GM10266 (cell line): ENCODE results near the gene CCDC92B.
"Not testable (repeated sequence)": the region's sequence is repeated elsewhere in the genome, so short reads cannot be mapped to it uniquely, and the experiment has no call there.

ENCODE experiments used
- DNase-seq: peaks from one replicate; pipeline ENCODE4 v3.0.0; 2012; ENCODE audit errors: extremely low spot score
- TF ChIP-seq, protein P1 (sequence below): IDR thresholded peaks from 2 replicates; pipeline ENCODE4 v1.5.1; 2012; ENCODE audit warnings: mild to moderate bottlenecking, low read depth; ENCODE audit not compliant: control insufficient read depth, insufficient read depth; ENCODE audit errors: missing control alignments

CCDC92B gene

DNA sequence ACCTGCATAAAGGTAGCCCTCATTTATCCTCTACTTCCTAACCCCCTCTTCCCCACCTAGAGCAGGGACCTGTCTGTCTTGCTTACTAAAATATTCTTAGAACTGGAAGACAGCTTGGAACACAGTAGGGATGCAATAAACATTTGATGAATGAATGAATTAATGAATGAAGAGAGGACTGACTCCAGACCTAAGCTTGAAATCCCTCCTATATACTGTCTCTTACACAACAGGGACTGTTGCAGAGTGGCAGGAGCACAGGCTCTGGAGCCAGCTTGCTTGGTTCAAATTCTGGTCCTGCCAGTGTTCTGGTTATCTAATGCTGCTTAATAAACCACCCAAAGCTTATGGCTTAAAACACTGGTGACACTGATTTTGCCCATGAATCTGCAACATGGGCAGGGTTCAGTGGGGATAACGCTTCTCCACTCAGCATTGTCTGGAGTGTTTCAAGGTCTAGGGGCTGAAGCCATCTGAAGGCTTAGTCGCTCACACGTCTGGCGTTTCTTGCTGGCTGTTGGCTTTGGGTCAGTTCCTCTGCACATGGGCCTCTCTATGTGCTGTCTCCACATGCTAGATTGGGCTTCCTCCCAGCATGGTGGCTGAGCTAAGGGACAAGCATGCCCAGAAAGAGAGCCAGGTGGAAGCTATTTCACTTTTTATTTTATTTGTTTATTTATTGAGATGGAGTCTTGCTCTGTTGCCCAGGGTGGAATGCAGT lies 34.0 kb upstream of the CCDC92B start:
- no peak for DNase-seq
- TF ChIP-seq, protein P1, sequence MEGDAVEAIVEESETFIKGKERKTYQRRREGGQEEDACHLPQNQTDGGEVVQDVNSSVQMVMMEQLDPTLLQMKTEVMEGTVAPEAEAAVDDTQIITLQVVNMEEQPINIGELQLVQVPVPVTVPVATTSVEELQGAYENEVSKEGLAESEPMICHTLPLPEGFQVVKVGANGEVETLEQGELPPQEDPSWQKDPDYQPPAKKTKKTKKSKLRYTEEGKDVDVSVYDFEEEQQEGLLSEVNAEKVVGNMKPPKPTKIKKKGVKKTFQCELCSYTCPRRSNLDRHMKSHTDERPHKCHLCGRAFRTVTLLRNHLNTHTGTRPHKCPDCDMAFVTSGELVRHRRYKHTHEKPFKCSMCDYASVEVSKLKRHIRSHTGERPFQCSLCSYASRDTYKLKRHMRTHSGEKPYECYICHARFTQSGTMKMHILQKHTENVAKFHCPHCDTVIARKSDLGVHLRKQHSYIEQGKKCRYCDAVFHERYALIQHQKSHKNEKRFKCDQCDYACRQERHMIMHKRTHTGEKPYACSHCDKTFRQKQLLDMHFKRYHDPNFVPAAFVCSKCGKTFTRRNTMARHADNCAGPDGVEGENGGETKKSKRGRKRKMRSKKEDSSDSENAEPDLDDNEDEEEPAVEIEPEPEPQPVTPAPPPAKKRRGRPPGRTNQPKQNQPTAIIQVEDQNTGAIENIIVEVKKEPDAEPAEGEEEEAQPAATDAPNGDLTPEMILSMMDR: no peak

DNA sequence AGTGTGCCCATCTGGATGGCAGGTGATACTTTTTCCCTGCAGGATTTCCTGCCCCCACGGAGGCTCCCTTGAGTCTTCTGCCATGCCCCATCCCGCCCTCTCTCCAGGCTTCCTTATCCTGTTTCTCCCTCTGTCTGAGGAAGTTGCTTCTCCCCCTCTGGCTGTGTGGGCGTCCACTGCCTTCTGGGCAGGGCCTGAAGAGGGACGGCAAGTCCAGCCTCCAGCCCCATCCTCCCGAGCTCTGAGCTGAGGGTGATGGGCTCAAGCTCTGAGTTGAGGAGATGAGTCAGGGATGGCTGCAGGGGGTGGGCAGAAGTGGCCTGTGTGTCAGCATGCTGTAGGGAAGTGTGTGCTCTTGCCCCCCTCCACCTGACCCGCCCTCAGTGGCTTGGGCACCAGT lies 32.6 kb upstream of the CCDC92B start:
- TF ChIP-seq, protein P1: no peak

DNA sequence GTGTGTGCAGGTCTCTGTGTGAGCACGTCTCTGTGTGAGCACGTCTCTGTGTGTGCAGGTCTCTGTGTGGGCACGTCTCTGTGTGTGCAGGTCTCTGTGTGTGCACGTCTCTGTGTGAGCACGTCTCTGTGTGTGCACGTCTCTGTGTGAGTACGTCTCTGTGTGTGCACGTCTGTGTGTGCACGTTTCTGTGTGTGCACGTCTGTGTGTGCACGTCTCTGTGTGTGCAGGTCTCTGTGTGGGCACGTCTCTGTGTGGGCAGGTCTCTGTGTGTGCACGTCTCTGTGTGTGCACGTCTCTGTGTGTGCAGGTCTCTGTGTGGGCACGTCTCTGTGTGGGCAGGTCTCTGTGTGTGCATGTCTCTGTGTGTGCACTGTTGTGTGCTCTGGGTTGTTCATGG lies 32.1 kb upstream of the CCDC92B start:
- not testable (repeated sequence) for DNase-seq

More for the DNA sequence above, 32.6 kb upstream of the CCDC92B start:
- DNase-seq: no peak

DNA sequence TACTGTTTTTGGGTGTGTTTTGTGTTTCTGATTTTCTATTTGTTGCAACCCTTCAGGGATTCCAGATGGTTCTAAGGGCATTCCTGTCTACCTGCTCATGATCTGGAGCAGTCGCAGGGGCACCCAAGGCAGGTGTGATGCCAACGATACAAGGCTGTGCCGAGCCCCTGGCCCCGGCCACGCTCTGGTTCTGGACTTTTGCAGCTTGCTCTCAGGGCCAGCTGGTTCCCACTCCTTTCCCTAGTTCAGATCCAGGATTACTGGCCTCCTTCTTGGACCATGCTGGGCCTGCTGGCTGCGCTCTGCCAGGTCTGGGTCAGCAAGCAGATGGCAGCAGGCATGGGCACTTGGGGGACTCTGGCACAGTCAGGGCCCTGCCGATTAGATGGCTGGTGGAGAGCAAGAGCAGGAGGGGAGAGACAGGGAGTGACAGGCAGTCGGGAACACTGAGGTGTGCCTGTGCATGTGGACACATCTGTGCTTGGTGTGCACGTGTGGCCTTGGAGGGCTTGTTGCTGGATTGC lies 31.5 kb upstream of the CCDC92B start:
- TF ChIP-seq, protein P1: no peak
- DNase-seq: no peak

DNA sequence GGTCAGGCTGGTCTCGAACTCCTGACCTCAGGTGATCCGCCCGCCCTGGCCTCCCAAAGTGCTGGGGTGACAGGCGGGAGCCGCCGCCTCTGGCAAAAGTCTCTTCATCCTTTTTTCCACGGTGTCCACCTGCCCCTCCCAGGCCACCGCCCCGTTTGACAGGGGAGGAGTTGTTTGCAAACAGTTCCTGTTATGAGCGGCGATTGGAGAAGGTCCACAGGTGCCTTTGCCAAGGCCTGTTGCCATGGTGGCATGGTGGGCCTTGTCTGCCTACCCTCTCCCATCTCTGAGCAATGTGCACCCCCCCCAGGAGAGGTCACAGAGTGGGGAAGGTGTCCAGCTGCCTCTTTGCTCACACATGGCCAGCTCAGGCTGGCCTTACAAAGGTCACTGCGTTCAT lies 30.8 kb upstream of the CCDC92B start:
- TF ChIP-seq, protein P1: no peak
- no peak for DNase-seq

DNA sequence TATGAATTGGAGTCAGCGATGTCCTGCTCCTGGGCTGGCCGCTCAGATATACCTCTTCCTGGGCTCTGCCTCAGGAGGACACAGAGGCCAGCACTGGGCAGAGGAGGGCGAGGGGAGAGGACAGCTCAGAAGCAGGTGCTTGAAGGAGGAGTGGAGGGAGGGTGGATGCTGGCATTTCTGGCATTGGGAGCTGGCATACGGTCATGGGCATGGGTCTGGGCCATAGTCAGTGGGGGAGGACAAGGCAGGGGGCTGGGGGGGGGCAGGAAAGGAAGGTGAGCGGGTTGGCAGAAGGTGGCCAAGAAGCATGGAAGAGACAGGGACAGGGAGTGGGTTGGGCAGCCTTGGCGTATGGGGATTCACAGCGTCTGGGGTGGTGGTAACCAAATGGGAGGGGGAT lies 30.1 kb upstream of the CCDC92B start:
- DNase-seq: no peak
- TF ChIP-seq, protein P1: no peak

DNA sequence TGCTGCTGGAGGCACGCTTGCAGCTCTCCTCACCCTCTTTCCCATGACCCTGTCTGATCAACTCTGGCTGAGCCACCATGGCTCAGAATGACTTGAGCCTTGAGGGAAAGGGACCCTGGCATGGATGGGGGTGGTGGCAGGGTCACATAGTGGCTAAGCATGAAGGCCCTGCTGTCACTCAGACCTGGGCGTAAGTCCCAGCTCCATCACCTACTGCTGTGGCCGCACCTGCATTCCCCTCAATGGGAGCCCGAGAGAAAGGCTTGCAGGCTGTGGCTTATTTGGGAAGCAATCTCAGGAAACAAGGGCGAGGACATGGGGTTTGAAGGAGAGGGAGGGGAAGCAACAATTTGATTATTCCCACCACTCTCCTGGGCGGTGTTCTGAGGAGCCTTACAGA lies 29.0 kb upstream of the CCDC92B start:
- DNase-seq: no peak
- TF ChIP-seq, protein P1: no peak
